ENCODE data around the gene ZNF334. TPM values are rescaled to one million over a fixed set of nuclear protein-coding genes. Genes with fewer than 3 reads are reported as not detected.
A peak's percentile ranks its signal among the peaks of the same experiment; 100 is the strongest.

The ZNF334 gene
- total RNA-seq, 1 experiment from 2014 or later, result 19.5 TPM

GRCh38 chr20:46539113-46539512, 25.8 kb upstream of the ZNF334 start:
- Mint-ChIP-seq H3K4me1 (peaks cover 10 to 11% of the 10 kb centered on the region in 2 experiments), H3K4me3 (no peak overlapping the region), H3K27ac (no peak overlapping the region), H3K27me3 (ENCODE audit: low read depth) (peaks cover 2% of the 10 kb centered on the region), H3K36me3 (ENCODE audit: insufficient read depth in 1 of 3, low read depth in 3 of 3) (no peaks in the 10 kb centered on the region), H3K9me3 (no peaks in the 10 kb centered on the region; a peak in 1 of 5 replicates)
- Histone ChIP-seq H3K23ac (ENCODE audit: insufficient read length, low read depth, low read length) (no peak overlapping the region), H2BK5ac (ENCODE audit: insufficient read length, low read length) (no peak overlapping the region), H3K4ac (ENCODE audit: low read depth, low read length) (no peak overlapping the region), H4K8ac (replicated peaks; ENCODE audit: insufficient read length, low read depth, low read length) (no peak overlapping the region), H4K20me1 (ENCODE audit: control insufficient read depth, insufficient read depth, insufficient read length) (no peaks in the 10 kb centered on the region), H3K9ac (ENCODE audit: extremely low read depth, insufficient read length, low read length) (no peak overlapping the region), H3K23me2 (ENCODE audit: insufficient read length, low read depth, low read length, poor library complexity, severe bottlenecking) (no peaks in the 10 kb centered on the region), H2BK15ac (ENCODE audit: low read depth, low read length) (peak overlapping the region; percentile 83; the same call in 1 of the 2 replicates), H4K91ac (ENCODE audit: insufficient read length, low read depth, low read length) (no peak overlapping the region), H2BK12ac (ENCODE audit: insufficient read length, low read depth, low read length) (peak overlapping the region; percentile 68), H3K27ac (ENCODE audit: insufficient read length, low read depth, low read length) (no peak overlapping the region), H2AK5ac (ENCODE audit: insufficient read length, low read length) (no peak overlapping the region), H3K4me2 (ENCODE audit: insufficient read depth, insufficient read length, low read length) (no peak overlapping the region), H4K5ac (ENCODE audit: insufficient read length, low read depth, low read length) (no peak overlapping the region), H2BK120ac (ENCODE audit: low read depth, low read length, poor library complexity, severe bottlenecking) (no peak overlapping the region), H3K4me1 (ENCODE audit: insufficient read depth, low read length) (peaks cover 2% of the 10 kb centered on the region; the same call in 1 of the 2 replicates), H2BK20ac (ENCODE audit: low read depth, low read length, poor library complexity, severe bottlenecking) (no peak overlapping the region), H3T11ph (ENCODE audit: low read length) (no peak overlapping the region), H3K9me3 (ENCODE audit: control insufficient read depth, low read depth, low read length) (no peaks in the 10 kb centered on the region), H3K27me3 (ENCODE audit: insufficient read depth, low read length) (no peaks in the 10 kb centered on the region), H3K18ac (ENCODE audit: insufficient read length, low read depth, low read length) (no peak overlapping the region), H3K14ac (ENCODE audit: insufficient read depth, low read length) (no peak overlapping the region), H3K79me1 (ENCODE audit: insufficient read depth, low read depth, low read length, poor library complexity, severe bottlenecking) (no peaks in the 10 kb centered on the region), H2AFZ (ENCODE audit: low read length) (no peak overlapping the region), H3K79me2 (ENCODE audit: insufficient read depth, low read length) (no peaks in the 10 kb centered on the region), H3K56ac (ENCODE audit: insufficient read length, low read depth, low read length) (no peak overlapping the region)
- no CpG with 5 or more reads among the region's 2 CpGs for WGBS (ENCODE audit: extremely low coverage, insufficient read length, low lambda C conversion rate)
- TF ChIP-seq CTCF (conservative IDR thresholded peaks at IDR 0.05), result peak; percentile 65
- DNase-seq, result no peak

Data from H9 (cell line).